Transverse colon (tissue), 4 donors: Measurements from ENCODE around the gene ZNF197. TPM values are rescaled to one million over a fixed set of nuclear protein-coding genes. Genes with fewer than 3 reads are reported as not detected.

Experiments
- DNase-seq: peaks from one replicate; pipeline ENCODE4 v3.0.0-alpha.2; 2019
- H3K27ac ChIP-seq, 4 donors: fragments of 200-600 bp; sonication (generic); 2 replicates each; pipeline ENCODE4 v1.5.1; 2016 to 2018; ENCODE audit warnings: inconsistent platforms in 4 of 4
- H3K27me3 ChIP-seq: fragments of 200-600 bp; sonication (generic); 2 replicates; pipeline ENCODE4 v1.5.1; 2017; ENCODE audit warnings: inconsistent platforms
- H3K36me3 ChIP-seq, 4 donors: fragments of 200-600 bp; sonication (generic); 2 replicates each; pipeline ENCODE4 v1.5.1; 2017 to 2019; ENCODE audit warnings: inconsistent platforms in 4 of 4
- H3K4me1 ChIP-seq, 4 donors: fragments of 200-600 bp; sonication (generic); 2 replicates each; pipeline ENCODE4 v1.5.1; 2017 to 2020; ENCODE audit warnings: inconsistent platforms in 4 of 4
- H3K4me3 ChIP-seq, 4 donors: fragments of 200-600 bp; sonication (generic); 1 replicate in 1 of 4; 2 replicates in 3 of 4; pipeline versions ENCODE4 v1.5.1 to v1.6.1; 2017 to 2019; ENCODE audit warnings: inconsistent platforms in 4 of 4
- H3K9me3 ChIP-seq, 2 donors: fragments of 200-600 bp; sonication (generic); 2 replicates each; pipeline ENCODE4 v1.5.1; 2017 to 2019; ENCODE audit warnings: inconsistent platforms in 2 of 2
- EP300 ChIP-seq: sonication (generic); formaldehyde crosslinking; IDR thresholded peaks from one replicate; pipeline ENCODE4 v1.6.1; 2017; ENCODE audit warnings: antibody characterized with exemption, low read depth
- POLR2A ChIP-seq: fragments of 450-650 bp; IDR thresholded peaks from one replicate; pipeline ENCODE4 v1.6.1; 2016; ENCODE audit warnings: antibody characterized with exemption, mild to moderate bottlenecking, moderate library complexity
- POLR2AphosphoS5 ChIP-seq, 3 donors: sonication (generic); formaldehyde crosslinking; IDR thresholded peaks; one replicate each; pipeline ENCODE4 v1.6.1; 2016; ENCODE audit warnings: antibody characterized with exemption in 3 of 3
- WGBS, 2 donors: methylation state at CpG; one replicate each; pipeline ENCODE4 v1.1.5; 2018; ENCODE audit warnings: low coverage in 1 of 2; 5-methylcytosine and 5-hydroxymethylcytosine counted together
- in situ Hi-C, 4 donors: fragments of 200-750 bp; cut with MboI; loops; one replicate each; pipeline versions ENCODE4 v1.15.0 to v1.15.1; 2017; ENCODE audit warnings: low sequenced_read_pairs in 3 of 4, low pct_ligation_motif_present in 1 of 4, low pct_unique_long_range_greater_than_20kb in 1 of 4
- intact Hi-C: fragments of 100-400 bp; cut with DNase I; formaldehyde crosslinking; loops from one replicate; pipeline ENCODE4 v1.15.1; 2023; ENCODE audit warnings: low total_unique reads
- total RNA-seq, 4 donors: library from RNA; depleted of rRNA; stranded (reverse); fragments of >200 nt; gene quantifications; one replicate each; pipeline ENCODE4 v1.1.0, GENCODE V29; 2016
- TF ChIP-seq, protein P1 (sequence below), 5 experiments: fragments of 200-600 bp in 3 of 5; fragments of 450-650 bp in 2 of 5; sonication (generic) in 3 of 5; IDR thresholded peaks; 1 replicate in 2 of 5; 2 replicates in 3 of 5; pipeline ENCODE4 v1.5.1; 2016 to 2017; ENCODE audit warnings: antibody characterized with exemption in 5 of 5, inconsistent platforms in 3 of 5, mild to moderate bottlenecking in 2 of 5, moderate library complexity in 1 of 5

The ZNF197 gene
- total RNA-seq, 4 donors from 2014 or later: 8.2 to 19.8 (median 12.4) TPM

DNA sequence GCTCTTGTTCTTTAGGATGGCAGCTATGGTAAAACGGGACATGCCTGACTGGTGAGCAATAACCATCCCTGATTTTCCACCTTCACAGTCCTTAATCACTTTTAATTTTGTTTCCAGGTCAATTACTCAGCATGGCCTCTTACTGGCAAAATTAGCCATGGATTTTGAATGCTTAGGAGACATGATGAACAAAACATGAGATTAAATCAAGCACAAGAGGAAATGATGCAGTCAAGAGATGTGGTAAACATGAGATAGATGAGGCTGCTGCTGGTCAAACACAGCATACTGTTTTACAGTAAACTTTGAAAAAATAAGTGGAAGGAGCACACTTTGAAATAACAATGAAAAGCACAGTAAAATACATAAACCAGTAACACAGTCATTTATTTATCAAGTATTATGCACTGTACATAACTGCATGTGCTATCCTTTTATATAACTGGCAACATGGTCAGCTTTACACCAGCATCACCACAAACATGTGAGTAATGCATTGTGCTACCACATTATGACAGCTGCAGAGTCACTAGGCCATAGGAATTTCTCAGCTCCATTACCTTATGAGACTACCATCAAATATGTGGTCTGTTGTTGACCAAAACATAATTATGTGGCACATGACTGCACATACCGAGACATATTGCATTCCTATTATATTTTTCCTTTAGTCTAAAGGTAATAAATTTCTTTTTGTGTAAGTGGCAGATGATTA, 57.5 kb downstream of the ZNF197 start:
- Histone ChIP-seq H3K4me1 (peaks cover 0 to 6% (median 3%) of the 10 kb centered on the region in 4 donors), H3K9me3 (no peaks in the 10 kb centered on the region), H3K36me3 (no peaks in the 10 kb centered on the region), H3K27ac (no peak overlapping the region), H3K27me3 (no peaks in the 10 kb centered on the region), H3K4me3 (no peak overlapping the region)
- 83 to 88% methylated on average over 2 of the region's 2 CpGs for WGBS, 2 donors
- DNase-seq: no peak
- intact Hi-C loops (no loop called here), in situ Hi-C loops (no loop called here)
- TF ChIP-seq POLR2A (no peak), POLR2AphosphoS5 (IDR thresholded peaks at IDR 0.05) (no peak), EP300 (no peak)
- TF ChIP-seq, protein P1, sequence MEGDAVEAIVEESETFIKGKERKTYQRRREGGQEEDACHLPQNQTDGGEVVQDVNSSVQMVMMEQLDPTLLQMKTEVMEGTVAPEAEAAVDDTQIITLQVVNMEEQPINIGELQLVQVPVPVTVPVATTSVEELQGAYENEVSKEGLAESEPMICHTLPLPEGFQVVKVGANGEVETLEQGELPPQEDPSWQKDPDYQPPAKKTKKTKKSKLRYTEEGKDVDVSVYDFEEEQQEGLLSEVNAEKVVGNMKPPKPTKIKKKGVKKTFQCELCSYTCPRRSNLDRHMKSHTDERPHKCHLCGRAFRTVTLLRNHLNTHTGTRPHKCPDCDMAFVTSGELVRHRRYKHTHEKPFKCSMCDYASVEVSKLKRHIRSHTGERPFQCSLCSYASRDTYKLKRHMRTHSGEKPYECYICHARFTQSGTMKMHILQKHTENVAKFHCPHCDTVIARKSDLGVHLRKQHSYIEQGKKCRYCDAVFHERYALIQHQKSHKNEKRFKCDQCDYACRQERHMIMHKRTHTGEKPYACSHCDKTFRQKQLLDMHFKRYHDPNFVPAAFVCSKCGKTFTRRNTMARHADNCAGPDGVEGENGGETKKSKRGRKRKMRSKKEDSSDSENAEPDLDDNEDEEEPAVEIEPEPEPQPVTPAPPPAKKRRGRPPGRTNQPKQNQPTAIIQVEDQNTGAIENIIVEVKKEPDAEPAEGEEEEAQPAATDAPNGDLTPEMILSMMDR (IDR thresholded peaks at IDR 0.05): no peak

DNA sequence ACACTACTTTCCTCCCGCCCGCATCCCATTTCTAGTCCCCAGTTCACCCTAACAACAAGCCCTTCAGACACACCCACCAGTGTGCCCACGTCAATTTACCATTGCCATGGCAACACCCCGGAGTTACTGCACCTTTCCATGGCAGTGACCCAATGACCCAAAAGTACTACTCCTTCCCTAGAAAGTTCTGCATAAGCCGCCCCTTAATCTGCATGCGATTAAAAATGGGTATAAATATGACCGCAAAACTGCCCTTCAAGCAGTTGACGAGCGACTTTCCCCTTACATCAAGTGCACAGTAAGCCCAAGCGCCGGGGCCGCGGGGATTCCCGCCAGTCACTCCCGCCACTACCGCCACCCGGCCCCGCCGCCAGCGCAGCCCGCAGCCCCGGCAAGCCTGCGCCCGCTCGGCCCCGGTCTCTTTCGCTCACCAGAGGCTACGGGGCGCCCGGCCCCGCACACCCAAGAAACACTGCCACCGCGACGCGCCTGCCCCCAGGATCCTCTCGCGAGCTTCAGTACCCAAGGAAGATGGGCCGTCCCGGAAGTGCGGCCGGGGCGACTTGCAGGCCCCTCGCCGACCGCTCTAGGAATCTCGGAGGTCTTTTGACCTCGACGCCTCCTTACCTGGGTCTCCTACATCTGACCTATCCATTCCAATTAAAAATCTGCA, 60.4 kb downstream of the ZNF197 start:
- Histone ChIP-seq H3K9me3 (no peaks in the 10 kb centered on the region), H3K4me1 (peaks cover 0 to 6% (median 3%) of the 10 kb centered on the region in 4 donors), H3K4me3 (peak overlapping the region; percentile 54 to 80 (median 74)), H3K27me3 (peaks cover 25% of the 10 kb centered on the region), H3K27ac (peak overlapping the region in 3 of 4 donors; percentile 50 to 53 (median 53)), H3K36me3 (no peaks in the 10 kb centered on the region)
- intact Hi-C loops (no loop called here), in situ Hi-C loops (no loop called here)
- 8 to 11% methylated on average over 10 to 40 of the region's 48 CpGs for WGBS, 2 donors
- DNase-seq: peak; percentile 76
- TF ChIP-seq EP300 (no peak), POLR2AphosphoS5 (IDR thresholded peaks at IDR 0.05) (peak in 2 of 3 donors; percentile 14 to 24)

DNA sequence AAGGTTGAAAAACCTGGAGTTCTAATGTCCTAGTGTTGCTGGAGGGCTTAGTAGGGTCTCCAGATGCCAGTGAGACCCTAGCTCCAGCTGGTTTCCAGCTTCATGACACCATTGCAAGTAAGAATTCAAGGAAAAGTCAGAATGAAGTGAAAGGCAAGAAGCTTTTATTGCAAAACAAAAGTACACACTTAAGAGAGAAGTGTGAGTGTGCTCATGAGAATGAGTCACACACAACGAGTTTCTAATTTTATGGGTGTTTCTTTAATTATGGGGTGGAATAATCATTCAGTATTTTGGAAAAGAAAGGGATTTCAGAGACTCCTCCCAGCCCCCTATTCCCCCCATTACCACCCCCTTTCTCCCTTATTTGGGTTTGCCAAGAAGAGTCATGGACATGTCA, 63.1 kb downstream of the ZNF197 start:
- TF ChIP-seq EP300 (no peak), POLR2A (no peak), POLR2AphosphoS5 (IDR thresholded peaks at IDR 0.05) (no peak)
- TF ChIP-seq, protein P1 (IDR thresholded peaks at IDR 0.05): no peak
- no peak for DNase-seq
- H3K4me3 ChIP-seq: no peak overlapping the region
- no peaks in the 10 kb centered on the region for H3K36me3 ChIP-seq
- H3K4me1 ChIP-seq: peaks cover 0 to 6% (median 3%) of the 10 kb centered on the region in 4 donors
- H3K27ac ChIP-seq: no peak overlapping the region
- in situ Hi-C loops (no loop called here), intact Hi-C loops (no loop called here)
- H3K27me3 ChIP-seq: peaks cover 51% of the 10 kb centered on the region
- H3K9me3 ChIP-seq: no peaks in the 10 kb centered on the region
- WGBS, 2 donors: 10 to 27% methylated on average over 1 of the region's 1 CpG

Other genes starting within 250 kb of the ZNF197 start
- 10 to 100 TPM in 1 of 4 donors, 1 to 10 TPM in 3; 6.8 to 12.7 (median 8.6) TPM for gene ZNF445, start 147.4 kb upstream of the ZNF197 start, total RNA-seq
- 1 to 10 TPM in 2 of 4 donors, under 1 TPM in 2; 0.37 to 3.2 (median 1.0) TPM for gene ZKSCAN7, start 69.8 kb upstream of the ZNF197 start, total RNA-seq
- 1 to 10 TPM in 1 of 4 donors, under 1 TPM in 2, not detected in 1; 0.55 to 2.2 (median 0.79) TPM for gene ZNF660, start 40.1 kb upstream of the ZNF197 start, total RNA-seq
- 1 to 10 TPM in 2 of 4 donors, under 1 TPM in 1, not detected in 1; 1.00 to 6.8 (median 5.9) TPM for gene ZNF35, start 23.7 kb downstream of the ZNF197 start, total RNA-seq
- 10 to 100 TPM in 1 of 4 donors, 1 to 10 TPM in 3; 1.4 to 13.7 (median 4.7) TPM for gene ZNF502, start 87.6 kb downstream of the ZNF197 start, total RNA-seq
- 1 to 10 TPM in 3 of 4 donors, not detected in 1; 1.1 to 4.8 (median 2.6) TPM for gene ZNF501, start 104.6 kb downstream of the ZNF197 start, total RNA-seq
- 10 to 100 TPM in 2 of 4 donors, 1 to 10 TPM in 2; 5.6 to 18.3 (median 13.7) TPM for gene KIAA1143, start 136.6 kb downstream of the ZNF197 start, total RNA-seq
- gene KIF15, start 136.8 kb downstream of the ZNF197 start, total RNA-seq: 10 to 100 TPM in 1 of 4 donors, under 1 TPM in 2, not detected in 1; 0.95 to 11.5 (median 0.96) TPM
- 10 to 100 TPM in 3 of 4 donors, not detected in 1; 10.0 to 13.7 (median 12.3) TPM for gene TMEM42, start 236.9 kb downstream of the ZNF197 start, total RNA-seq
- not detected for gene TGM4, start 249.6 kb downstream of the ZNF197 start, total RNA-seq